GM18873 (cell line): ENCODE results near the gene TOX3.

Experiments used
- ATAC-seq: cut with Tn5 transposase; IDR thresholded peaks from one replicate; pipeline ENCODE4 v1.9.1; 2021; ENCODE audit warnings: mild to moderate bottlenecking, moderate library complexity, moderate number of reproducible peaks; ENCODE audit not compliant: unreplicated experiment, low FRiP score

TOX3 gene

DNA sequence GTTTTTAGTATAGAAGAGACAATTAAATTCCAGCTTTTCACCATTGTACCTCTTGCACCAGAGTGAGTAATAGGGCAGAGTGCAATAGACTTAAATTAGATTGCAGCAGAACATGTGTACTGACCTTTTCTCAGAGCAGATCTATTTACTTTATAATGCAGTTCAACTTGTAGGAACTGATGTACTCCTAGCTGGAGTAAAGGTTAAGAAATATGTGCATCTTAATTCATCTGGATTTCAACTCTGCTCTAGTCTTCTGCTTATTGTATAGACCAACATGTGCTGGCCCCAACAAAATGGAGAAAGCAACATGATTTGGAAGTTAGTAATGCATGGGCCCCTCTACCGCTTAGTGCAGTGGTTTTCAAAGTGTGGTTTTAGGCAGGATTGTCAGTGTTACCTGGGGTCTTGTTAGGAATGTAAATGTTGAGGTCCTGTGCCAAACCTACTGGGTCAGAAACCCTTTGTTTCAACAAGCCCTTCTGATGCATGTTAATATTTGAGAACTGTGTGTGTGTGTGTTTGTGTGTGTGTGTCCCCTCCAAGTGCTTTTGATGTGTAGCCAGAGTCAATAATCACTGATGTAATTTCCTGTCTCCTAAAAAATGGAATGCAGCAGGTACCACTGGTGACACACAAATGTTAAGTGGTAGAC, 138.6 kb downstream of the TOX3 start:
- no peak for ATAC-seq

DNA sequence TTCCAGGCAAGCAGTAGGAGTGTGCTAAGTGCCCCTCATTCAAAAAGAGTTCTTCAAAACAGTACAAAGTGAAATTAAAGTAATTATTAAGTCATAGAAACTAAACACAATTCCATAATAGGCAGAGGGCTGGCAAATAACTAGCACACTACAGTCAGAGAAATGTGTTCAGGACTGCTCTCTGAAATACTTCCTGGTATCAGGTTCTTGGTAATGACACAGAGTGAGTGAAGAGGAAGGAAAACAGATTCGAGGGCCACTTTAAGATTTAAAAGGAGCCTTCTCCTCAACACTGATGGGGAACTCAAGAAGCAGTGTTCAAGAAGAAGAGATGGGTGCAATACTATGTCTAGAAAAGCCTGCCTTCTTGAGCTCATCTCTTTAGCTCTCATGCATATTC, 139.2 kb downstream of the TOX3 start:
- ATAC-seq: no peak

DNA sequence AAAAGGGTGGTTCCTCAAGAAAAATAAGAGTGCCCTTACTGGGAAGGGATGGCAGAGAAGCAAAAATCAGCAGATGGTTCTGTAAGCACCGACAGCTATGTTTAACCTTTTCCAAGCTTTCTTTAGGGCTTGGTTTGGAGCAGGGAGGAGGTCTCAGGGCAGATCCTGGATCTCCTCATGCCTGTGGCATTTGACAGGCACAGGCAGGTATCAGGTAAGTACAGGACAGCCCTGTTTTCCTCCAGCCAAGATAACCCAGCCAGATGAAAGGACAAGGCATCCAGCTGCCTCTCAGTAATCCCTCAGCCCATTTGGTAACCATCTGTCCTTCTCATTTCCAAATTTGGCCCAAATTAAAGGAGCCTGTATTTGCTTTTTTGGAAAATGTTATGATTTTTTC, 141.5 kb downstream of the TOX3 start:
- ATAC-seq: no peak

DNA sequence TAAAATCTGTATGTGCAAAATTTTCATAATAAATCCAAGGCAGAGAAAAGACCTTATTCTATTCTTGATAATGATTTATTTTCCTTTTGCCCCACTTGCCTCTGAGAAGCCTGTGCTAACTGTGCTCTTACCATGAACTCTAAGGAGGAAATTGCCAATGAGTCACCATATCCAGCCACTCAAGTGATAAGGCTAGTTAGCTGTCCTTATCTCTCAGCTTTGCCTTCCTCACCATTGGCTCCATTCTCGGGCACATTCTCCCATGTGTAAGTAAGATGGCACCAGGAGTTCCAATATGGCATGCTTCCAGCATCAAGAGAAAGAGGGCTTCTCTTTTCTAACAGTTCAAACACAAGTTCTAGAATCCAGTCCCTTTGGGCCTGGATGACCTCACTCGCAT, 142.4 kb downstream of the TOX3 start:
- ATAC-seq: no peak

DNA sequence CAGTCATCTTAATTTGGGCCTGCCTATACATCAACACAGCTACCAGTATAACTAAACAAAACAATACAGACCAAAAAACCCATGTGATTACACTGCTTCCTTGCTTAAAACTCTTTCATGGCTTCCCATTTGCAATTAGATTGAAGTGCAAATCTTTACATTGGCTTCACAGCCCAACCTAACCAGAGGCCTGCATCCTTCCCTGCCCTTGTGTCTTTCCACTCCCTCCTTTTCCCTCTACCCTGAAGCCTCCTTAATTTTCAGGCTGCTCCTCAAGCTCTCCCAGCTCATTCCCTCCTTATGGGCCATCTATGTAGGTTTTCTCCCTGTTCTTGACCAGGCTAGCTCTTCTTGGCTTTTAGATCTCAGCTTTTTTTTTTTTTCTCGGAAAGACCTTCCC, 147.8 kb downstream of the TOX3 start:
- ATAC-seq: no peak

DNA sequence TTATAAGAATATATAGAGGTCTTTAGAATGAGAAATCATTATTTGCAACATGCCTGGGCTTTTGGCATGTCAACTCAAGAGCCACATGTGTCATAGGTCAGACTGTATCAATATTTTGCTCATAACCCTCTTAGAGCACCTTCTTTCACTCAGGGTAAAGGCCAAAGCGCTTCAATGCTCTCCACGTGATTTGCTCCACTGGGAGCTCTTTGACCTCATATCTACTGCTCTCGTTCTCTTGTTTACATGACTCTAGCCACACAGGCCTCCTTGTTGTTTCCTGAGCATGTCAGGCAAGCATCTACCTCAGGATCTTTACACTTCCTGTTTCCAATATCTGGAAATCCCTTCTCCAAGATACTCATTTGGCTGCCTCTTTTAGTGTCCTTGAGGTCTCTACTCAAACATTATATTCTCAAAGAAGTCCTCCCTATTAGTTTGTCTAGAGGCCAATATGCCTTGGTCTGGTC, 148.4 kb downstream of the TOX3 start:
- no peak for ATAC-seq

DNA sequence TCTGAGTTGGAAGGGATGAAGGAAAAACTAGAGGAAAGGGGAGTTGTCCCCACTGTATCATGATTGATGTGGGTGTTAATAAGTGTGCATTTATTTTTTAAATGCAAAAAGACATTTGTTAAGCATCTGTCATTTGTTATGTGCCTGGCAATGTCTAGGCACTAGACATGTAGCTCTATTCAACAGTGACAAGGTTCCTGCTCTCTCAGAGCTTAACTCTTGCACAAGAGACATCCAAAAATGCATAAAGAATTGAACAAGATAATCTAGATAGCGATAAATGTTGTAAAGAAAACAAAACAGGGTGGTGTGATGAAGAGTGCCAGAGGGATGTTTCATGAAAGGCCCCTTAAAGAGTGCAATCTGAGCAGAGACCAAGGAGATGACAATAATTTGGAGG, 148.9 kb downstream of the TOX3 start:
- ATAC-seq: no peak

DNA sequence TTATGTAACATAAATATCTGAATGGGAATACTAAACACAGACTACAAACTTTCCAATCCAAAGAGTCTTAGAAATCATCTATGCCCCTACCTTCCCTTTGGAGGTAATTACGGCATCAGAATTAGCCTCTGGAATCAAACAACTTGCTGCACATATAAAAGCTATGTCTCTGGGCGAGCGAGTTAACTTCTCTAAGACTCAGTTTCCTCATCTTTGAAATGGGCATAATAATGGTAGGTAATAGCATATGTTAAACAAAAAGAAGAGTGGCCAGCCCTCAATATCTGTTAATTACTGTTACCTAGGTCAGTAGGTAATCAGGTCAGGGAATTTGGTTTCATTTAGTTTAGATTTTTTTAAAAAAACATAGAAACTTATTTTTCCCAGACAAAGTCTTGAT, 153.5 kb downstream of the TOX3 start:
- no peak for ATAC-seq

DNA sequence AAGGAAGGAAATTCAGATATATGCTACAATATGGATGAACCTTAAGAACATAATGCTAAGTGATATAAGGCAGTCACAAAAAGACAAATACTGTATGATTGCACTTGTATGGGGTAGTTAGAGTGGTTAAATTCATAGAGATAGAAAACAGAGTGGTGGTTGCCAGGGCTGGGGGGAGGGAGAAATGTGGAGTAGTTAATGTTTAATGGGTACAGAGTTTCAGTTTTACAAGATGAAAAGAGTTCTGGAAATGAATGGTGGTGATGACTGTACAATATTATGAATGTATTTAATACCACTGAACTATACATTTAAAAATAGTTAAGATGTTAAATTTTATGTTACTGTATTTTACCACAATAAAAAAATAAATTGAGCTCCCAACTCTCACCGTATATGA, 157.9 kb downstream of the TOX3 start:
- no peak for ATAC-seq
